Smooth muscle cell (in vitro differentiated cells): ENCODE data around the gene FIGNL2. TPM values are rescaled to one million over a fixed set of nuclear protein-coding genes. Genes with fewer than 3 reads are reported as not detected.

Experiments used
- polyA plus RNA-seq: library from polyadenylated mRNA; unstranded; fragments of >200 nt; fragmentation: Nextera tagmentation; extraction: Ambion mirVana; gene quantifications from 2 replicates; pipeline ENCODE4 v1.2.1, GENCODE V29; 2016
- total RNA-seq: library from RNA; depleted of rRNA; stranded (reverse); fragments of >200 nt; gene quantifications from 2 replicates; pipeline ENCODE4 v1.2.3, GENCODE V29; 2014

Gene FIGNL2
- total and polyA plus RNA-seq, 2 experiments from 2014 or later, result 1.1 to 2.7 TPM

Other genes starting within 250 kb of the FIGNL2 start
- 0.04 TPM in 1 of 2 replicates, not detected in the other for gene ANKRD33, start 39.4 kb upstream of the FIGNL2 start, total RNA-seq
- gene ANKRD33, start 39.4 kb upstream of the FIGNL2 start, polyA plus RNA-seq, result 0.89 and 1.3 TPM in 2 replicates
- 10.3 and 10.4 TPM in 2 replicates for gene ACVRL1, start 58.8 kb upstream of the FIGNL2 start, total RNA-seq
- gene ACVRL1, start 58.8 kb upstream of the FIGNL2 start, polyA plus RNA-seq, result 7.3 and 8.4 TPM in 2 replicates
- 4.0 and 6.0 TPM in 2 replicates for gene ACVR1B, start 103.0 kb upstream of the FIGNL2 start, total RNA-seq
- 1.9 and 2.8 TPM in 2 replicates for gene ACVR1B, start 103.0 kb upstream of the FIGNL2 start, polyA plus RNA-seq
- gene TAMALIN, start 158.2 kb upstream of the FIGNL2 start, total RNA-seq, result 4.1 and 12.2 TPM in 2 replicates
- 32.4 and 36.8 TPM in 2 replicates for gene TAMALIN, start 158.2 kb upstream of the FIGNL2 start, polyA plus RNA-seq
- gene NR4A1, start 202.7 kb upstream of the FIGNL2 start, total RNA-seq, result 178 and 182 TPM in 2 replicates
- 510 and 634 TPM in 2 replicates for gene NR4A1, start 202.7 kb upstream of the FIGNL2 start, polyA plus RNA-seq
- gene ATG101, start 221.3 kb upstream of the FIGNL2 start, total RNA-seq, result 62.6 and 73.4 TPM in 2 replicates
- gene ATG101, start 221.3 kb upstream of the FIGNL2 start, polyA plus RNA-seq, result 114 and 120 TPM in 2 replicates
- gene SMIM41, start 231.0 kb upstream of the FIGNL2 start, total RNA-seq, result not detected in 2 replicates
- not detected in 2 replicates for gene SMIM41, start 231.0 kb upstream of the FIGNL2 start, polyA plus RNA-seq